GM12878 (cell line): ENCODE results near the gene GFPT1. TPM values are rescaled to one million over a fixed set of nuclear protein-coding genes. Genes with fewer than 3 reads are reported as not detected.

Experiments
- ATAC-seq: fragments of 200-7000 bp; cut with Tn5 transposase; 3 replicates; pipeline ENCODE4 v1.9.1; 2020; ENCODE audit warnings: mild to moderate bottlenecking, moderate library complexity
- BruUV-seq: library from RNA; stranded (reverse); fragments of 400-500 nt; replicated peaks from 2 replicates; lab custom pipeline; 2021; lab: Mats Ljungman, UMichigan
- CTCF ChIA-PET: fragments of 300-600 bp; sonication (Branson Sonifier 250); formaldehyde crosslinking; extraction: SDS; loops from one replicate; lab custom pipeline; 2021; ENCODE audit warnings: inconsistent platforms; lab: Yijun Ruan, JAX
- POLR2A ChIA-PET: fragments of 350-600 bp; formaldehyde crosslinking; extraction: SDS; loops from one replicate; lab custom pipeline; 2021; ENCODE audit warnings: inconsistent platforms; lab: Charles Lee
- RAD21 ChIA-PET: fragments of 300-600 bp; sonication (Branson Sonifier 250); formaldehyde crosslinking; loops from one replicate; lab custom pipeline; 2023; ENCODE audit warnings: antibody characterized with exemption; ENCODE audit not compliant: unreplicated experiment; lab: Charles Lee
- SMC1A ChIA-PET: fragments of 300-600 bp; sonication (Branson Sonifier 250); formaldehyde crosslinking; loops from one replicate; lab custom pipeline; 2023; ENCODE audit not compliant: unreplicated experiment, uncharacterized antibody; lab: Charles Lee
- DNase-seq: peaks from one replicate; pipeline ENCODE4 v3.0.0-alpha.2; 2011; ENCODE audit warnings: low read depth, low spot score
- FAIRE-seq: peaks from 3 replicates; lab custom pipeline; 2011; peaks lifted over from hg19 to GRCh38; lab: Jason Lieb, UNC
- H2AFZ ChIP-seq: 2 replicates; pipeline ENCODE4 v1.6.0; 2011; ENCODE audit warnings: low read depth, low read length, control low read depth; ENCODE audit not compliant: control insufficient read depth
- H3K27ac ChIP-seq: 2 replicates; pipeline ENCODE4 v1.5.1; 2011; ENCODE audit warnings: control low read depth; ENCODE audit not compliant: control insufficient read depth, insufficient read depth
- H3K27me3 ChIP-seq, 2 experiments: replicated peaks in 1 of 2; 2 replicates each; pipeline versions ENCODE4 v1.6.0 to v1.6.1; 2011; ENCODE audit warnings: low read length in 1 of 2; ENCODE audit not compliant: control insufficient read depth in 2 of 2, insufficient read depth in 2 of 2
- H3K36me3 ChIP-seq, 2 experiments: 2 replicates each; pipeline ENCODE4 v1.5.1; 2011; ENCODE audit warnings: low read length in 1 of 2; ENCODE audit not compliant: control insufficient read depth in 2 of 2, insufficient read depth in 2 of 2
- H3K4me1 ChIP-seq: 2 replicates; pipeline ENCODE4 v1.6.1; 2011; ENCODE audit warnings: mild to moderate bottlenecking, low read length, moderate library complexity, mixed read lengths; ENCODE audit not compliant: control insufficient read depth, insufficient read depth
- H3K4me2 ChIP-seq: 2 replicates; pipeline ENCODE4 v1.6.0; 2011; ENCODE audit warnings: control low read depth; ENCODE audit not compliant: control insufficient read depth, insufficient read depth
- H3K4me3 ChIP-seq: fragments of 200-600 bp; sonication (generic); 2 replicates; pipeline ENCODE4 v1.5.1; 2016
- H3K79me2 ChIP-seq: 2 replicates; pipeline ENCODE4 v1.6.0; 2011; ENCODE audit warnings: low read length; ENCODE audit not compliant: control insufficient read depth, insufficient read depth
- H3K9ac ChIP-seq: 2 replicates; pipeline ENCODE4 v1.8.0; 2011; ENCODE audit warnings: low read length, control low read depth, mixed read lengths; ENCODE audit not compliant: control insufficient read depth, insufficient read depth
- H3K9me3 ChIP-seq: replicated peaks from 3 replicates; pipeline ENCODE4 v1.5.1; 2011; ENCODE audit warnings: mild to moderate bottlenecking, low read length; ENCODE audit not compliant: control insufficient read depth, insufficient read depth
- H4K20me1 ChIP-seq: 2 replicates; pipeline ENCODE4 v1.6.0; 2011; ENCODE audit not compliant: control insufficient read depth, insufficient read depth
- ATF3 ChIP-seq: IDR thresholded peaks from 2 replicates; pipeline ENCODE4 v1.6.1; 2011; ENCODE audit warnings: low read depth, mild to moderate bottlenecking, low read length, moderate library complexity, borderline replicate concordance; ENCODE audit errors: extremely low read depth
- BHLHE40 ChIP-seq, 2 experiments: fragments of 450-650 bp in 1 of 2; IDR thresholded peaks; 2 replicates each; pipeline ENCODE4 v1.6.1; 2011 to 2017; ENCODE audit warnings: low read depth in 2 of 2, borderline replicate concordance in 1 of 2, improper control_type of control experiment in 1 of 2, low read length in 1 of 2, mild to moderate bottlenecking in 1 of 2
- CBX3 ChIP-seq: fragments of 200-600 bp; sonication (generic); IDR thresholded peaks from 2 replicates; pipeline ENCODE4 v1.6.1; 2016; ENCODE audit warnings: low read depth, borderline replicate concordance
- EGR1 ChIP-seq, 2 experiments: IDR thresholded peaks; 1 replicate in 1 of 2; 2 replicates in 1 of 2; pipeline ENCODE4 v1.6.1; 2011 to 2012; ENCODE audit warnings: low read depth in 2 of 2, low read length in 2 of 2, borderline replicate concordance in 1 of 2, mild to moderate bottlenecking in 1 of 2, moderate library complexity in 1 of 2
- FOXK2 ChIP-seq: fragments of 450-650 bp; IDR thresholded peaks from 2 replicates; pipeline ENCODE4 v1.6.1; 2017; ENCODE audit warnings: mild to moderate bottlenecking, moderate library complexity
- GABPA ChIP-seq: IDR thresholded peaks from 2 replicates; pipeline ENCODE4 v1.6.1; 2014; ENCODE audit warnings: antibody characterized with exemption, low read depth, mild to moderate bottlenecking, inconsistent platforms
- IRF3 ChIP-seq: fragments of 450-650 bp; IDR thresholded peaks from 2 replicates; pipeline ENCODE4 v1.6.1; 2014; ENCODE audit warnings: mild to moderate bottlenecking
- JUND ChIP-seq: IDR thresholded peaks from 2 replicates; pipeline ENCODE4 v1.6.1; 2012; ENCODE audit warnings: low read depth, mild to moderate bottlenecking, low read length, improper control_type of control experiment, moderate library complexity
- KLF5 ChIP-seq: fragments of 450-650 bp; IDR thresholded peaks from 2 replicates; pipeline ENCODE4 v1.6.1; 2014; ENCODE audit warnings: mild to moderate bottlenecking; ENCODE audit not compliant: partially characterized antibody
- NKRF ChIP-seq: fragments of 450-650 bp; conservative IDR thresholded peaks from 2 replicates; pipeline ENCODE4 v1.6.1; 2017; ENCODE audit warnings: mild to moderate bottlenecking, moderate library complexity
- PML ChIP-seq: IDR thresholded peaks from 2 replicates; pipeline ENCODE4 v1.6.1; 2012; ENCODE audit warnings: low read length, inconsistent platforms
- STAT1 ChIP-seq: fragments of 450-650 bp; conservative IDR thresholded peaks from 2 replicates; pipeline ENCODE4 v1.6.1; 2014; ENCODE audit warnings: antibody characterized with exemption, mild to moderate bottlenecking
- SUPT20H ChIP-seq: IDR thresholded peaks from 2 replicates; pipeline ENCODE4 v1.6.1; 2011; ENCODE audit warnings: low read depth, mild to moderate bottlenecking, low read length, moderate library complexity, borderline replicate concordance; ENCODE audit not compliant: control insufficient read depth
- TCF7 ChIP-seq: IDR thresholded peaks from 2 replicates; pipeline ENCODE4 v1.6.1; 2014; ENCODE audit warnings: antibody characterized with exemption, borderline replicate concordance
- WRNIP1 ChIP-seq: IDR thresholded peaks from 2 replicates; pipeline ENCODE4 v1.6.1; 2011; ENCODE audit warnings: low read depth, low read length, improper control_type of control experiment, borderline replicate concordance
- ZNF622 ChIP-seq: fragments of 450-650 bp; IDR thresholded peaks from 2 replicates; pipeline ENCODE4 v1.6.1; 2017; ENCODE audit warnings: mild to moderate bottlenecking, inconsistent platforms
- WGBS: methylation state at CpG from one replicate; pipeline ENCODE4 v1.1.6; 2016; ENCODE audit warnings: low lambda C conversion rate; ENCODE audit not compliant: insufficient replicate concordance, insufficient coverage; ENCODE audit errors: missing lambda C conversion rate; 5-methylcytosine and 5-hydroxymethylcytosine counted together
- in situ Hi-C: fragments of 300-500 bp; cut with MboI; formaldehyde crosslinking; loops from 9 replicates; pipeline ENCODE4 v1.14.3; 2018; ENCODE audit warnings: mixed read lengths
- intact Hi-C: fragments of 100-400 bp; cut with micrococcal nuclease; formaldehyde crosslinking; loops from one replicate; pipeline ENCODE4 v1.14.2; 2022; ENCODE audit not compliant: unreplicated experiment
- polyA plus RNA-seq, 11 experiments: library from polyadenylated mRNA; depleted of rRNA in 4 of 11; unstranded in 6 of 11; stranded (reverse) in 5 of 11; fragments of >200 nt; fragmentation: Nextera tagmentation in 4 of 11; fragmentation: Illumina TruSeq in 1 of 11; extraction: Ambion mirVana in 4 of 11; extraction: Trizol in 1 of 11; gene quantifications; 1 replicate in 1 of 11; 2 replicates in 10 of 11; pipeline versions ENCODE4 v1.2.1 to v1.2.3, GENCODE V29; 2011 to 2016; ENCODE audit warnings: inconsistent platforms in 2 of 11, missing spikeins in 2 of 11, low read depth in 1 of 11
- total RNA-seq, 4 experiments: library from RNA; depleted of rRNA in 3 of 4; stranded (reverse); fragments of >200 nt in 3 of 4; fragmentation: Illumina TruSeq in 1 of 4; extraction: Trizol in 1 of 4; gene quantifications; 2 replicates each; pipeline versions ENCODE4 v1.2.1 to v1.2.3, GENCODE V29; 2013 to 2021

GFPT1 gene
- total and polyA plus RNA-seq, 10 of the 15 experiments (the other 5 are each of a cell fraction or from before 2014, with no cell fraction given) = 10.1 to 95.2 (median 24.5) TPM

- FAIRE-seq = no peak
- Histone ChIP-seq H3K27ac (no peak overlapping the region), H3K4me2 (no peak overlapping the region), H2AFZ (no peak overlapping the region), H3K4me1 (no peaks in the 10 kb centered on the region), H3K27me3 (no peaks in the 10 kb centered on the region; a peak in 1 of 4 replicates), H3K9ac (no peak overlapping the region), H3K4me3 (no peak overlapping the region), H4K20me1 (no peaks in the 10 kb centered on the region), H3K9me3 (no peaks in the 10 kb centered on the region), H3K79me2 (no peaks in the 10 kb centered on the region), H3K36me3 (no peaks in the 10 kb centered on the region)
- no peak for ATAC-seq
- ChIA-PET SMC1A (no interaction called here), POLR2A (no interaction called here), CTCF (no interaction called here), RAD21 (no interaction called here)
- 56% methylated on average over 7 of the region's 7 CpGs for WGBS
- in situ Hi-C loops (loop anchor here (5.0 kb wide), 1 partner anchor 261 kb away; no protein-coding TSS in a partner anchor), intact Hi-C loops (no loop called here)
- DNase-seq = no peak
- no TSS peak for BruUV-seq
- TF ChIP-seq IRF3 (no peak), SUPT20H (no peak), GABPA (no peak), BHLHE40 (IDR thresholded peaks at IDR 0.05; ENCODE audit: borderline replicate concordance in 1 of 2, low read depth in 2 of 2, low read length in 1 of 2) (no peak), CBX3 (no peak), TCF7 (no peak), WRNIP1 (no peak), ATF3 (no peak), STAT1 (no peak), KLF5 (no peak), FOXK2 (no peak), PML (no peak), NKRF (no peak), EGR1 (IDR thresholded peaks at IDR 0.05; ENCODE audit: borderline replicate concordance in 1 of 2, low read depth in 2 of 2, low read length in 2 of 2) (no peak), JUND (no peak), ZNF622 (no peak)
Measured at GRCh38 chr2:69298261-69298660, 88.8 kb downstream of the GFPT1 start.
